ENCODE data around the gene M1AP. TPM values are rescaled to one million over a fixed set of nuclear protein-coding genes. Genes with fewer than 3 reads are reported as not detected.

M1AP gene
- total and polyA plus RNA-seq, 9 donors: 0.06 to 0.34 (median 0.15) TPM; not detected in 2

DNA sequence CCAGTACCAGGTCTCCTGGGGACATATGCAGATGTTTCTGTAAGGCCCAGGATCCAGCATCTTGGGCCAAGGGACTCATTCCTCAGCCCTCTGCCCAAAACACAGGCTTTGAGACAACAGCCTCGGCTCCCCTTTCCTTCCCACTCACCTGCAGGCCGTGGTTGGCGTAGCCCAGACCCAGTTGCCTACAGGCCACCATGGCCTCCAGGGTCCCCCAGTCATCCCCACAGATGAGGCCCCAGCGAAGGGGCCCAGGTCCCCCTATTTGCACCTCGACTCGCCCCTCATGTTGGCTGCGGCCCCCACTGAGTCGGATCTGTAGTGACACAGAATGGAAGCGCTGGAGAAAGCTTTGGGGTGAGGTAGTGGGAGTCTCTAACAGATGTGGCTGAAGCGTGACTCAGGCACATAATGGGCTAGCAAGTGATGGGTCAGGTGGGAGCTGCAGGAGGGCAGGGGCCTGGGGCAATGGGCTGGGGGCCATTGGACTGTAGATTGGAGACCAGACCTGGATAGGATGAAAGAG, 112.6 kb downstream of the M1AP start:
- no peak overlapping the region for H3K27ac ChIP-seq (ENCODE audit: low read length)
- no peak for DNase-seq
- H3K9me3 ChIP-seq (replicated peaks; ENCODE audit: control insufficient read depth, low read depth, low read length): no peaks in the 10 kb centered on the region
- peaks cover 13% of the 10 kb centered on the region for H3K4me1 ChIP-seq (ENCODE audit: control insufficient read depth, insufficient read depth, low read length)
- no peak overlapping the region for H3K4me3 ChIP-seq (ENCODE audit: low read length)
- 93% methylated on average over 10 of the region's 10 CpGs for WGBS (ENCODE audit: insufficient coverage)
- H3K36me3 ChIP-seq (ENCODE audit: control insufficient read depth, insufficient read depth, low read length): peaks cover 22% of the 10 kb centered on the region
- no peaks in the 10 kb centered on the region for H3K27me3 ChIP-seq (ENCODE audit: control insufficient read depth, insufficient read depth, low read length)

DNA sequence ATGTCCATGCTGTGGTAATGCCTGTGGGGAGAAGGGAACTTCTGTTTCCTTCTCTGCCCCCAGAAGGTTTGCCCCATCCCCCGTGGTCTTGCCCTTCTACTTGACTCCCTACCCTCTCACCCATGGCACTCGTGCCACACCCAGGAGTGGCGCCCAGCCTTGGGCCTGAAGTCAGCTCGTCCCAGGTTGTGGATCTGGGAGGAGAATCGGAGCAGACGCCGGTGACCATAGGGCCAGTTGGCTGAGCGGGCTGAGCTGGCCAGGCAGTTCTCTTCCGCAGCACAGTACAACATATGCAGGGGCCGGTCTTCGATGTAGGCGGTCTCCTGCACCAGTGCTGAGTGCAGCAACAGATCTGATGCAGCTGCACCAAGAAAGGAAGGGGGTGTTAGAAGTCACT, 113.7 kb downstream of the M1AP start:
- Histone ChIP-seq H3K4me3 (ENCODE audit: low read length) (no peak overlapping the region), H3K27ac (ENCODE audit: low read length) (no peak overlapping the region), H3K4me1 (ENCODE audit: control insufficient read depth, insufficient read depth, low read length) (peaks cover 13% of the 10 kb centered on the region), H3K27me3 (ENCODE audit: control insufficient read depth, insufficient read depth, low read length) (no peaks in the 10 kb centered on the region), H3K36me3 (ENCODE audit: control insufficient read depth, insufficient read depth, low read length) (peaks cover 22% of the 10 kb centered on the region), H3K9me3 (replicated peaks; ENCODE audit: control insufficient read depth, low read depth, low read length) (no peaks in the 10 kb centered on the region)
- peak; percentile 7 for DNase-seq
- WGBS (ENCODE audit: insufficient coverage): 84% methylated on average over 9 of the region's 12 CpGs

DNA sequence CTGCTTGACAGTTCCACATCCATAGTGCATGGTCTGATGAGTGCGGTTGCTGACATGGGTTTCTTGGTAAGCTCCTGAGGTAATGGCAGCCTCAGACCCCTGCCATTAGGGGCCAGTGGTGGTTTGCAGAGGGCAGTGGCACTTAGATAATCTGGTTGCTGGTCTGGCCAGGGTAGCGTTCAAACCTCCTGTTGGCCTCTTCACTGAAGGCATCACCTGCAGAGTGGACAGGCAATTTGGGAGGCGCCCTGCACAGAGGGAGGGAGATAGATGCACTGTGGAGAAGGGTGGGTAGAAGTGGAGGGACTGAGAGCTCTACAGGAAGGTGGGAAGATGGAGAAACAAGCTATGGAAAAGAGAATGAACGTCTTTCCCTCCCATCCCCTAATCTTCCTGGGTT, 114.7 kb downstream of the M1AP start:
- no peak for DNase-seq
- Histone ChIP-seq H3K4me1 (ENCODE audit: control insufficient read depth, insufficient read depth, low read length) (peaks cover 20% of the 10 kb centered on the region), H3K27ac (ENCODE audit: low read length) (no peak overlapping the region), H3K36me3 (ENCODE audit: control insufficient read depth, insufficient read depth, low read length) (peaks cover 23% of the 10 kb centered on the region), H3K9me3 (replicated peaks; ENCODE audit: control insufficient read depth, low read depth, low read length) (no peaks in the 10 kb centered on the region), H3K27me3 (ENCODE audit: control insufficient read depth, insufficient read depth, low read length) (no peaks in the 10 kb centered on the region), H3K4me3 (ENCODE audit: low read length) (no peak overlapping the region)
- 94% methylated on average over 2 of the region's 4 CpGs for WGBS (ENCODE audit: insufficient coverage)

DNA sequence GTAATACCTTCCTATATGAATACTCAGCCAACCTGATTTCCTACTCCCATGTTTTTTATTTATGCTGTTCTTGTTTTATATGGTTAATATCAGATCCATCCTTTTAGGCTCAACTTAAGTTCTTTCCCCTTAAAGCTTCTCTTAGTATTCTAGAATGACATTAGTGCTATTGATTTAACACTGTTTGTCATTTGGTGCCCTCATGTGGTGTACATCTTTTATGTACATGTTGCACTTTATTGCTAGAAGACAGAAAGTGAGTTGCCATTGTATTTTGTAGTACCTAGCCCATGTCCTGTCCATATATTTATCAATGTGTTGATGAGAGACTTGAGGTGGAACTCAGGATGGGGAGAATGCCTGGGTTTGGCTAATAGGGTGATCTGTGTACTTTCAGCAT, 115.9 kb downstream of the M1AP start:
- H3K4me3 ChIP-seq (ENCODE audit: low read length): no peak overlapping the region
- peaks cover 25% of the 10 kb centered on the region for H3K4me1 ChIP-seq (ENCODE audit: control insufficient read depth, insufficient read depth, low read length)
- peak; percentile 65 for DNase-seq
- no peaks in the 10 kb centered on the region for H3K27me3 ChIP-seq (ENCODE audit: control insufficient read depth, insufficient read depth, low read length)
- peaks cover 36% of the 10 kb centered on the region for H3K36me3 ChIP-seq (ENCODE audit: control insufficient read depth, insufficient read depth, low read length)
- H3K27ac ChIP-seq (ENCODE audit: low read length): no peak overlapping the region
- H3K9me3 ChIP-seq (replicated peaks; ENCODE audit: control insufficient read depth, low read depth, low read length): no peaks in the 10 kb centered on the region

DNA sequence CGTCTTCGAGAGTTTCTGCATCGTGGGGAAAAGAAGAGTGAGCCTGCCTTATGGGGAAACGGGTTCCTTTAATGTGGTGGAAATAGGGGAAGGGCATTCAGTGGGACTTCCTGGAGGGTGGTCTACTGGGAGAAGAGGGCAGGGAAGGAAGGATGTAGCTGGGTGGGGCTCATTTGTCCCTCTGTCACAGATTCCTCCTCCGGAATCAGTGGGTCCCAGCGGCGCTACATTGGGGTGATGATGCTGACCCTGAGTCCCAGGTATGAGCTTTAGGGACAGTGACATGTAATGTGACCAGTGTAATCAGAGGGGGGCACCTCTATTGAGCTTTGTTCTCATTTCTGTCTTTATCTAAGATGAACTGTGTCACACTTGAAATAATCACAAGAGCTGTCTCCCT, 116.5 kb downstream of the M1AP start:
- H3K36me3 ChIP-seq (ENCODE audit: control insufficient read depth, insufficient read depth, low read length): peaks cover 41% of the 10 kb centered on the region
- peak; percentile 7 for DNase-seq
- H3K9me3 ChIP-seq (replicated peaks; ENCODE audit: control insufficient read depth, low read depth, low read length): no peaks in the 10 kb centered on the region
- H3K4me1 ChIP-seq (ENCODE audit: control insufficient read depth, insufficient read depth, low read length): peaks cover 25% of the 10 kb centered on the region
- no peak overlapping the region for H3K27ac ChIP-seq (ENCODE audit: low read length)
- no peak overlapping the region for H3K4me3 ChIP-seq (ENCODE audit: low read length)
- WGBS (ENCODE audit: insufficient coverage): 86% methylated on average over 7 of the region's 7 CpGs
- no peaks in the 10 kb centered on the region for H3K27me3 ChIP-seq (ENCODE audit: control insufficient read depth, insufficient read depth, low read length)

DNA sequence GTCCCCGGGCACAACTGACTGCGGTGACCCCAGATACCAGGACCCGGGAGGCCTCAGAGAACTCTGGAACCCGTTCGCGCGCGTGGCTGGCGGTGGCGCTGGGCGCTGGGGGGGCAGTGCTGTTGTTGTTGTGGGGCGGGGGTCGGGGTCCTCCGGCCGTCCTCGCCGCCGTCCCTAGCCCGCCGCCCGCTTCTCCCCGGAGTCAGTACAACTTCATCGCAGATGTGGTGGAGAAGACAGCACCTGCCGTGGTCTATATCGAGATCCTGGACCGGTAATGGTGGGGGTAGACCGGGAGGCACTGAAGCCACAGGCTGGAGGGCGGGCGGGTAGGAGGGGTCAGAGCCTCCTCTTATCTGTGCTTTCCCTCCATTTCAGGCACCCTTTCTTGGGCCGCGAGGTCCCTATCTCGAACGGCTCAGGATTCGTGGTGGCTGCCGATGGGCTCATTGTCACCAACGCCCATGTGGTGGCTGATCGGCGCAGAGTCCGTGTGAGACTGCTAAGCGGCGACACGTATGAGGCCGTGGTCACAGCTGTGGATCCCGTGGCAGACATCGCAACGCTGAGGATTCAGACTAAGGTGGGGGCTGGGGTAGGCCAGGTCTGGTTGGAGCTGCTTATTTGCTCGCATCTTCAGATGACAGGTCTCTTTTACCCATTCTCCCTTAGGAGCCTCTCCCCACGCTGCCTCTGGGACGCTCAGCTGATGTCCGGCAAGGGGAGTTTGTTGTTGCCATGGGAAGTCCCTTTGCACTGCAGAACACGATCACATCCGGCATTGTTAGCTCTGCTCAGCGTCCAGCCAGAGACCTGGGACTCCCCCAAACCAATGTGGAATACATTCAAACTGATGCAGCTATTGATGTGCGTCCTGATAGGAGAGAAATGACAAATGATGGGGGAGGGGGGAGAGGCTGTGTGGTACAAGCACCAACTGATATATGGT, 117.6 kb downstream of the M1AP start:
- under 1% methylated on average over 23 of the region's 54 CpGs for WGBS (ENCODE audit: insufficient coverage)
- Histone ChIP-seq H3K27ac (ENCODE audit: low read length) (peak overlapping the region; percentile 96), H3K9me3 (replicated peaks; ENCODE audit: control insufficient read depth, low read depth, low read length) (no peaks in the 10 kb centered on the region), H3K36me3 (ENCODE audit: control insufficient read depth, insufficient read depth, low read length) (peaks cover 53% of the 10 kb centered on the region), H3K4me3 (ENCODE audit: low read length) (peak overlapping the region; percentile 99), H3K27me3 (ENCODE audit: control insufficient read depth, insufficient read depth, low read length) (no peaks in the 10 kb centered on the region), H3K4me1 (ENCODE audit: control insufficient read depth, insufficient read depth, low read length) (peaks cover 25% of the 10 kb centered on the region)
- peak; percentile 62 for DNase-seq

DNA sequence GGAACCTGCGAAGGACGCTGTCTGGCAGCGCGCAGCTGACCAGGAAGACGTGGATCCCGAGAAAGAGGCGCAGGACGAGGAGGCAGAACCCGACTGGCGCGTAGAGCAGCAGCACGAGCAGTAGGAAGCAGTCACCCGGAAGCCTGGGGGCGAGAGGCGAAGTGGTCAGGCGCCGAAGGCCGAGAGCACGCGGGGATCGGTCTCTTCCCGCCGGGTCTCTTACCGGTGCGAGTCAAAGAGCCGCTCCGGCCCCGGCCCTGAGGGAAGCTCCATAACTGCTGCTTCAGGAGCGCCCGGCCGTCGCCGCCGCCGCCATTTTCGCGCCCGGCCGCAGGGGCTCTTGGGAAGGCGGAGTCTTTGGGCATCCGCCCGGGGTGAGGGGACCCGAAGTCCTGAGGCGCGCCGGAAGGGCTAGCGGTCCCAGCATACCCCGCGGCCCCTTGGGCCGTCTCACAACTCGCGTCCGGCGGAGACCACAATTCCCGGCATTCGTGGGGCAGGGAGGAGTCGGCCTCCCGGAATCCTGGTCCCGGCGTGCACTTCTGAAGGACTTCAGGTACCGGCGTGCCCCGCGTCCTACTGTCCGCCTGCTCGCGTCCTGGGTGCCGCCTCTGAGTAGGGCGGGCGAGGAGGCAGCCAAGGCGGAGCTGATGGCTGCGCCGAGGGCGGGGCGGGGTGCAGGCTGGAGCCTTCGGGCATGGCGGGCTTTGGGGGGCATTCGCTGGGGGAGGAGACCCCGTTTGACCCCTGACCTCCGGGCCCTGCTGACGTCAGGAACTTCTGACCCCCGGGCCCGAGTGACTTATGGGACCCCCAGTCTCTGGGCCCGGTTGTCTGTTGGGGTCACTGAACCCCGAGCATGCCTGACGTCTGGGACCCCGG, 118.5 kb downstream of the M1AP start, which contains the start of the genes AUP1 and HTRA2:
Gene AUP1 (minus strand): TSS at position 350 of the 882 bp plus-strand sequence. CDS start 77 bp downstream, at position 273.
Gene HTRA2 (plus strand): TSS at position 577 of the 882 bp plus-strand sequence. CDS start 74 bp downstream, at position 651.
- peak; percentile 100 for DNase-seq
- Histone ChIP-seq H3K4me3 (ENCODE audit: low read length) (peak within 1 kb of the TSS; percentile 99), H3K27ac (ENCODE audit: low read length) (peak within 1 kb of the TSS; percentile 96), H3K4me1 (ENCODE audit: control insufficient read depth, insufficient read depth, low read length) (peaks cover 25% of the 10 kb centered on the region), H3K36me3 (ENCODE audit: control insufficient read depth, insufficient read depth, low read length) (peaks cover 56% of the 10 kb centered on the region), H3K27me3 (ENCODE audit: control insufficient read depth, insufficient read depth, low read length) (no peaks in the 10 kb centered on the region), H3K9me3 (replicated peaks; ENCODE audit: control insufficient read depth, low read depth, low read length) (no peaks in the 10 kb centered on the region)
- under 1% methylated on average over 86 of the region's 87 CpGs for WGBS (ENCODE audit: insufficient coverage)

DNA sequence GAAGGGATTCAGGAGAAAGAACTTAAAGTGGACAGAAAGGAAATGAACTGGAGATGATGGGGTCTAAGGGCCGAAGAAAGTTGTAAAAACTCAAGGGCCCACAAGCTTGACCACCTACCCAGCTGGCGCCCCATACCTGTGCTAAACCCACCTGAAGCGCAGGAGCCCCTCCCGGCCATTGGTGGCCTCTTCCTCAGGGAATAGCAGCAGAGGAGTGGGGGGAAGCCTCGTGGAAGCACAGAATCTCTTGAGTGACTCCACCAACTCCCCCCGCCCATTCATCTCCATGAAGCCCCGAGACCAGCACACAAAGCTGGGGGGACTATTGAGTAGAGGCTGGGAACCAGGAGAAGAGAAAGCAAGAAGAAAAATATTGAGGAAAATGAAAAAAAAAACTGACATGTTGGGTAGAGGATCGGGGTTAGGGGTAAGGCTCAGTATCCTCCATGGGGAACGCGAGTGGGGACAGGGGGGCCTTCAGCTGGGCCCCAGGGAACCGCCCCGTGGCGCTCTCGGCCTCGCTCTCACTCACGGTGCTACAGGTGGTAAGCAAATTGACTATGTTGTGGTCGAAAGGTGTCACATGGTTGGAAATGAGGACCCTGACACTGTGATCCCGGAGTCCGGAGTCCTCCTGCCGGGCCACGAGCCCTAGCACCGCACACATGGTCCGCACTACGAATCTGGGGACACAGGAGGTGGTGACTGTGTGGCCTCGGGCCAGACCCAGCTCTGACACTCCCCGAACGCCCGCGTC, 119.4 kb downstream of the M1AP start:
- peaks cover 56% of the 10 kb centered on the region for H3K36me3 ChIP-seq (ENCODE audit: control insufficient read depth, insufficient read depth, low read length)
- no peaks in the 10 kb centered on the region for H3K9me3 ChIP-seq (replicated peaks; ENCODE audit: control insufficient read depth, low read depth, low read length)
- peak; percentile 16 for DNase-seq
- peaks cover 25% of the 10 kb centered on the region for H3K4me1 ChIP-seq (ENCODE audit: control insufficient read depth, insufficient read depth, low read length)
- H3K27me3 ChIP-seq (ENCODE audit: control insufficient read depth, insufficient read depth, low read length): no peaks in the 10 kb centered on the region
- peak overlapping the region; percentile 96 for H3K27ac ChIP-seq (ENCODE audit: low read length)
- H3K4me3 ChIP-seq (ENCODE audit: low read length): peak overlapping the region; percentile 99
- WGBS (ENCODE audit: insufficient coverage): 8% methylated on average over 24 of the region's 29 CpGs

DNA sequence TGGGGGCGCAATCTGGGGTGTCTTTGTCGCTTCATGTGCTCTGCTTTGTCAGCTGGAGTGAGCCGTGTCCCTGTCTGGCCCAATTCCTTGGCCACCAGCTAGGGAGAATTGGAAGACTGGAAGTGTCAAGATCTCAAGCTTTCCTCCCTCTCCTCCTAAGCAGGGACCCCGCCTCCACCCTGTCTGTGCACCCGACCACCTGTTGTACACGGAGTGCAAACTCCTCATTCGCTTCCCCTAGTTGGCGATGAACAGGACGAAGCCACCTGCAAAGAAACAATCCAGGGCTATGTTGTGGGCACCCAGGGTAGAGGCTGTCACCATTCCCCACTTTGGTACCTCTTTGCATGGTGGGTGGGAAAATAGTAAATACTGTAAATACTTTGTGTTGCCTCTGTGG, 120.4 kb downstream of the M1AP start:
- peaks cover 49% of the 10 kb centered on the region for H3K36me3 ChIP-seq (ENCODE audit: control insufficient read depth, insufficient read depth, low read length)
- peaks cover 3% of the 10 kb centered on the region for H3K27me3 ChIP-seq (ENCODE audit: control insufficient read depth, insufficient read depth, low read length)
- H3K9me3 ChIP-seq (replicated peaks; ENCODE audit: control insufficient read depth, low read depth, low read length): no peaks in the 10 kb centered on the region
- no peak overlapping the region for H3K27ac ChIP-seq (ENCODE audit: low read length)
- H3K4me1 ChIP-seq (ENCODE audit: control insufficient read depth, insufficient read depth, low read length): peaks cover 25% of the 10 kb centered on the region
- WGBS (ENCODE audit: insufficient coverage): 80% methylated on average over 1 of the region's 9 CpGs
- peak; percentile 5 for DNase-seq
- no peak overlapping the region for H3K4me3 ChIP-seq (ENCODE audit: low read length)

Data from muscle of leg (tissue), 11 donors.